DND-41 (cell line): ENCODE measurements around the gene NEGR1.

Experiments used
- ATAC-seq: fragments of 200-7000 bp; cut with Tn5 transposase; 3 replicates; pipeline ENCODE4 v1.9.1; 2021; ENCODE audit warnings: low read depth; ENCODE audit not compliant: insufficient read depth
- DNase-seq: peaks from one replicate; pipeline ENCODE4 v3.0.0-alpha.2; 2020
- H2AFZ ChIP-seq: 2 replicates; pipeline ENCODE4 v1.6.0; 2012; ENCODE audit warnings: low read depth, low read length
- H3K27ac ChIP-seq: 2 replicates; pipeline ENCODE4 v1.5.1; 2012; ENCODE audit warnings: low read length, inconsistent platforms
- H3K27me3 ChIP-seq: fragments of 200-600 bp; sonication (generic); 2 replicates; pipeline ENCODE4 v1.6.0; 2012; ENCODE audit warnings: low read length, mild to moderate bottlenecking, inconsistent platforms; ENCODE audit not compliant: insufficient read depth, poor library complexity
- H3K36me3 ChIP-seq: 2 replicates; pipeline ENCODE4 v1.5.1; 2012; ENCODE audit warnings: low read length, inconsistent platforms; ENCODE audit not compliant: insufficient read depth
- H3K4me1 ChIP-seq: 2 replicates; pipeline ENCODE4 v1.5.1; 2012; ENCODE audit warnings: mild to moderate bottlenecking, low read length; ENCODE audit not compliant: insufficient read depth
- H3K4me2 ChIP-seq: 2 replicates; pipeline ENCODE4 v1.6.0; 2012; ENCODE audit warnings: mild to moderate bottlenecking, moderate library complexity, low read length, inconsistent platforms; ENCODE audit not compliant: insufficient read depth
- H3K4me3 ChIP-seq, 2 experiments: fragments of 200-600 bp in 1 of 2; shearing (Covaris generic) in 1 of 2; 2 replicates each; pipeline ENCODE4 v1.5.1; 2012 to 2016; ENCODE audit warnings: inconsistent platforms in 2 of 2, low read length in 2 of 2, mild to moderate bottlenecking in 2 of 2, low read depth in 1 of 2, moderate library complexity in 1 of 2
- H3K79me2 ChIP-seq: 2 replicates; pipeline ENCODE4 v1.6.0; 2012; ENCODE audit warnings: low read length, inconsistent platforms; ENCODE audit not compliant: insufficient read depth
- H3K9ac ChIP-seq: 2 replicates; pipeline ENCODE4 v1.6.0; 2012; ENCODE audit warnings: low read depth, mild to moderate bottlenecking, inconsistent platforms, low read length, moderate library complexity
- H3K9me3 ChIP-seq: 2 replicates; pipeline ENCODE4 v1.5.1; 2012; ENCODE audit warnings: low read length, moderate library complexity, mild to moderate bottlenecking, inconsistent platforms; ENCODE audit not compliant: insufficient read depth, severe bottlenecking
- H4K20me1 ChIP-seq: 2 replicates; pipeline ENCODE4 v1.6.0; 2012; ENCODE audit warnings: low read length; ENCODE audit not compliant: insufficient read depth
- EZH2 ChIP-seq: IDR thresholded peaks from 3 replicates; pipeline ENCODE4 v1.6.1; 2012; ENCODE audit warnings: borderline replicate concordance, low read depth, mild to moderate bottlenecking, moderate library complexity, low read length, inconsistent platforms; ENCODE audit not compliant: severe bottlenecking
- TF ChIP-seq, protein P1 (sequence below): IDR thresholded peaks from 2 replicates; pipeline ENCODE4 v1.5.1; 2012; ENCODE audit warnings: borderline replicate concordance, low read length, moderate library complexity, mild to moderate bottlenecking; ENCODE audit not compliant: poor library complexity, severe bottlenecking; ENCODE audit errors: extremely low read depth

The NEGR1 gene

DNA sequence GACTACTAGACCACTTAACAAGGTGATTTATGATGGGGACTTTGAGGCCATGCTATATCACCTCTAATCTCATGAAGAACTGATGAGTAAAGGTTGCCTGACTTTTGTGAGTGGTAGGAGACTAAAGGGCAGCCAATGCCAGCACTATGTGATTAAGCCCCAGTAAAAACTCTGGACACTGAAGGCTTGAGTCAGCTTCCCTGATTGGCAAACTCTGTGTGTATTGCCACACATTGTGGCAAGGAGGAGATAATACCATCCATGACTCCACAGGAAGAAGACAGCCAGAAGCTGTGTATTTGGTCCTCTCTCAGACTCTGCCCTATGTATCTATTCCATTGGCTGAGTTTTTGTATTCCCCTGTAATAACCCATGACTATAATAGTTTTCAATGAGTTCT is 788.2 kb downstream of the NEGR1 start:
- Histone ChIP-seq H3K9me3 (no peaks in the 10 kb centered on the region), H2AFZ (no peak overlapping the region), H3K9ac (no peak overlapping the region), H3K79me2 (no peaks in the 10 kb centered on the region), H4K20me1 (no peaks in the 10 kb centered on the region), H3K4me1 (peaks cover 14% of the 10 kb centered on the region), H3K4me2 (no peak overlapping the region), H3K27me3 (no peaks in the 10 kb centered on the region), H3K36me3 (no peaks in the 10 kb centered on the region), H3K4me3 (no peak overlapping the region), H3K27ac (no peak overlapping the region)
- no peak for TF ChIP-seq EZH2
- TF ChIP-seq, protein P1, sequence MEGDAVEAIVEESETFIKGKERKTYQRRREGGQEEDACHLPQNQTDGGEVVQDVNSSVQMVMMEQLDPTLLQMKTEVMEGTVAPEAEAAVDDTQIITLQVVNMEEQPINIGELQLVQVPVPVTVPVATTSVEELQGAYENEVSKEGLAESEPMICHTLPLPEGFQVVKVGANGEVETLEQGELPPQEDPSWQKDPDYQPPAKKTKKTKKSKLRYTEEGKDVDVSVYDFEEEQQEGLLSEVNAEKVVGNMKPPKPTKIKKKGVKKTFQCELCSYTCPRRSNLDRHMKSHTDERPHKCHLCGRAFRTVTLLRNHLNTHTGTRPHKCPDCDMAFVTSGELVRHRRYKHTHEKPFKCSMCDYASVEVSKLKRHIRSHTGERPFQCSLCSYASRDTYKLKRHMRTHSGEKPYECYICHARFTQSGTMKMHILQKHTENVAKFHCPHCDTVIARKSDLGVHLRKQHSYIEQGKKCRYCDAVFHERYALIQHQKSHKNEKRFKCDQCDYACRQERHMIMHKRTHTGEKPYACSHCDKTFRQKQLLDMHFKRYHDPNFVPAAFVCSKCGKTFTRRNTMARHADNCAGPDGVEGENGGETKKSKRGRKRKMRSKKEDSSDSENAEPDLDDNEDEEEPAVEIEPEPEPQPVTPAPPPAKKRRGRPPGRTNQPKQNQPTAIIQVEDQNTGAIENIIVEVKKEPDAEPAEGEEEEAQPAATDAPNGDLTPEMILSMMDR: no peak
- ATAC-seq: no peak
- DNase-seq: no peak

DNA sequence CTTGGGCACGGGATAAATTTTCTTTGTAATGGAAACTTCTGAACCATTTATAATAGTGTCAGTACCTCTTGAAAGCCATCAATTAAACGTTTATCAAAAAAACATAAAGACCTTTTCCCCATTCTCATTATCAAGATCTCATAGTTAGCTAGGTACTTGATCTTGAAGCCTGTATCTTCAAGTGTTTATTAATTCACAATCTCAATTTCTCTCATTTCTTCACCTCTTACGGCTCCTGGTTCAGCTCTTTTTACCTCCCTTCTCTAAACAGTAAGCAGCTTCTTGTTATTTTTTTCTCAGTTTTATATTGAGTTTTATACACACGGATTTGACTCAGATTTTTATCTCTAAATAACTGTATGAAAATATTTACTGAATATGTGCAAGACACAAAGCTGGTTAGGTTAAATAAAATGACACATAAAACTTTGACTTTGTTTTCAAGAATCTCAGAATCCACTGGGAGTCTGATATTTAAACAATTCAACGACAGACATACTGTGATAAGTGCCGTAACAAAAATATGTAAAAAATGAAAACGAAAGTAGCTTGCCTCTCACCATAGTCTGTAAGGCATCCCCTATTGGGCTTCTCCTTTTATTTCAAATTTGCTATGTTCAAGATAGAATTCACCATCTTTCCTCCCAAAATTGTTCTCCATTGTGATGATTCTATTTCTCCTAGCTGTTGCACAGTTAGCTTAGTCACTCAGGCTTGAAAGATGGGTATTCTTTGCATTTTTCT is 789.9 kb downstream of the NEGR1 start:
- no peak overlapping the region for H2AFZ ChIP-seq
- no peaks in the 10 kb centered on the region for H4K20me1 ChIP-seq
- peaks cover 30% of the 10 kb centered on the region for H3K4me1 ChIP-seq
- no peak overlapping the region for H3K27ac ChIP-seq
- H3K4me3 ChIP-seq: no peak overlapping the region
- H3K79me2 ChIP-seq: no peaks in the 10 kb centered on the region
- H3K27me3 ChIP-seq: no peaks in the 10 kb centered on the region
- H3K4me2 ChIP-seq: no peak overlapping the region
- H3K36me3 ChIP-seq: no peaks in the 10 kb centered on the region
- DNase-seq (no peak), ATAC-seq (no peak)
- H3K9me3 ChIP-seq: no peaks in the 10 kb centered on the region
- H3K9ac ChIP-seq: no peak overlapping the region
- TF ChIP-seq EZH2: no peak
- TF ChIP-seq, protein P1: no peak

DNA sequence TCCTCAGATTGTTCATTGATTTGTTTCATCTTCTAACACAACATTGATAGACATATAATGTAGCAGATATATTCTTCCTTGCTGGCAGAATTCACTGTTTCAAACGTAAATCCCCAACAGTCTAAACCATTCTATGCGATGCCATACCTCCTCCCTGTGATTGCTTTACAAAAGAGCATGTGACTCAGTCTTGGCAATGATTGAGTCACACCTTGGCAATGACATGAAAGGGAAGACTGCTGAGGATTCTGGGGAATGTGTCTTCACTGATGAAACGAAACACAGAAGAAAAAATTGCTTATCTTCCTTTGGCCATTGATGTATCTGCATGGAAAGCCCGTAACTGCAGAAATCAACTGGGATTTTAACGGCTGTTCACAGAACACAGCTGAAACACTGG is 791.9 kb downstream of the NEGR1 start:
- no peak for ATAC-seq
- Histone ChIP-seq H3K4me3 (no peak overlapping the region), H3K27ac (no peak overlapping the region), H3K9me3 (no peaks in the 10 kb centered on the region), H3K36me3 (no peaks in the 10 kb centered on the region), H3K9ac (no peak overlapping the region), H3K27me3 (no peaks in the 10 kb centered on the region), H2AFZ (no peak overlapping the region), H3K79me2 (no peaks in the 10 kb centered on the region), H3K4me2 (no peak overlapping the region), H4K20me1 (no peaks in the 10 kb centered on the region), H3K4me1 (peaks cover 33% of the 10 kb centered on the region)
- DNase-seq: no peak
- TF ChIP-seq, protein P1: no peak
- no peak for TF ChIP-seq EZH2
